ENCODE measurements around the gene EPHA2.

EPHA2 gene

GRCh38 chr1:16149702-16150488, 6.0 kb downstream of the EPHA2 start:
- DNase-seq (ENCODE audit: low read depth), result no peak

- no peak for DNase-seq (ENCODE audit: low read depth)
Observed at GRCh38 chr1:16149146-16149545, 6.7 kb downstream of the EPHA2 start.

GRCh38 chr1:16148329-16149092, 7.4 kb downstream of the EPHA2 start:
- DNase-seq (ENCODE audit: low read depth), result no peak

GRCh38 chr1:16147156-16147926, 8.5 kb downstream of the EPHA2 start:
- DNase-seq (ENCODE audit: low read depth), result no peak

- DNase-seq (ENCODE audit: low read depth), result peak; percentile 62
Observed at GRCh38 chr1:16146279-16147155, 9.4 kb downstream of the EPHA2 start.

GRCh38 chr1:16145662-16146278, 10.1 kb downstream of the EPHA2 start:
- DNase-seq (ENCODE audit: low read depth), result peak; percentile 69

GRCh38 chr1:16145030-16145661, 10.7 kb downstream of the EPHA2 start:
- DNase-seq (ENCODE audit: low read depth), result no peak

GRCh38 chr1:16144325-16145029, 11.4 kb downstream of the EPHA2 start:
- no peak for DNase-seq (ENCODE audit: low read depth)

GRCh38 chr1:16143566-16144324, 12.1 kb downstream of the EPHA2 start:
- no peak for DNase-seq (ENCODE audit: low read depth)

GRCh38 chr1:16143005-16143565, 12.8 kb downstream of the EPHA2 start:
- no peak for DNase-seq (ENCODE audit: low read depth)

- DNase-seq (ENCODE audit: low read depth), result no peak
Observed at GRCh38 chr1:16142383-16142995, 13.4 kb downstream of the EPHA2 start.

GRCh38 chr1:16141573-16142336, 14.1 kb downstream of the EPHA2 start:
- no peak for DNase-seq (ENCODE audit: low read depth)

GRCh38 chr1:16140068-16140596, 15.7 kb downstream of the EPHA2 start:
- DNase-seq (ENCODE audit: low read depth), result no peak

- DNase-seq (ENCODE audit: low read depth), result no peak
Observed at GRCh38 chr1:16139473-16139962, 16.4 kb downstream of the EPHA2 start.

- no peak for DNase-seq (ENCODE audit: low read depth)
Observed at GRCh38 chr1:16138772-16139221, 17.1 kb downstream of the EPHA2 start.

- no peak for DNase-seq (ENCODE audit: low read depth)
Observed at GRCh38 chr1:16137890-16138467, 17.9 kb downstream of the EPHA2 start.

- DNase-seq (ENCODE audit: low read depth), result no peak
Observed at GRCh38 chr1:16135501-16135900, 20.4 kb downstream of the EPHA2 start.
